GM03348 (cell line): ENCODE results near the gene MBNL2.

Experiments
- DNase-seq: peaks from one replicate; pipeline ENCODE4 v3.0.0; 2012; ENCODE audit warnings: low spot score

Gene MBNL2

GRCh38 chr13:97212004-97212403 is 10.1 kb upstream of the MBNL2 start:
- DNase-seq = no peak

DNA sequence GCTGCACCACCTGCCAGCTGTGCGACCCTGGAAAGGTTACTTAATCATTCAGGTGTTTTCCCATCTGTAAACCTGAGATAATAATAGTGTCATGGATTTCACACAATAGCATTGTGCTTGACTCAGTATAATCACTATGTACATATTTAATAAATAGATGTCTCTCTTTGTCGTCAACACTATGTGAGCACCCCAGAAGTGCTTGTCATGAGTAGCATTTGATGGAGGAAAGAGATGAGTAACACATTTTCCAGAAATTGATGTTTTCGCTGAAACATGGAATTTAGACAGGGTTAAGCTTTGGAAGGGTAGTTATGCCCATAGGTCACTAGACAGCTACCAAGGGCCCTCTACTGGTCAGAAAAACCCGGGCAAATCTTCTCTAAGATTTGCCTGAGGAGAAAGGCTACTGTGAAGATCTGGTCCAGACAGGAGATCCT is 9.5 kb upstream of the MBNL2 start:
- DNase-seq = peak; percentile 66

- DNase-seq = no peak
These were observed 7.2 kb upstream of the MBNL2 start for GRCh38 chr13:97214921-97215320.

GRCh38 chr13:97215325-97215724 is 6.8 kb upstream of the MBNL2 start:
- no peak for DNase-seq

DNA sequence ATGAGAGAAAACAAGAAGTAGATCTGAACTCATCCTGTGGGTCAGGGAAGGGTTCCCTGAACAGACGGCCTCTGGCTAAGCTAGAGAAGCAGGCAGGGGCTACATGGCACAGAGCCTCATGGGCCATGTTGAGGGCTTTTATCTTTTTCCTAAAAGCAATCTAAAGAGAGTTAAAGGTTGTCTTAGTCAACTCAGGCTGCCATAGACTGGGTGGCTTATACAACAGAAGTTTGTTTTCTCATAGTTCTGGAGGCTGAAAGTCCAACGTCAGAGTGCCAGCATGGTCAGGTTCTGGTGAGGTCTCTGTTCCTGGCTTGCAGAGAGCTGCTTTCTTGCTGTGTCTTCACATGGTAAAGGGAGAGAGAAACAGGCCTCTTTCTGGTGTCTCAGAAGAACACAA is 2.9 kb upstream of the MBNL2 start:
- no peak for DNase-seq

GRCh38 chr13:97220151-97220900 is 1.8 kb upstream of the MBNL2 start:
- DNase-seq = no peak

- DNase-seq = no peak
These were observed 1.1 kb upstream of the MBNL2 start for GRCh38 chr13:97221046-97221445.

GRCh38 chr13:97221466-97221865 is 667 bp upstream of the MBNL2 start:
- DNase-seq = no peak

DNA sequence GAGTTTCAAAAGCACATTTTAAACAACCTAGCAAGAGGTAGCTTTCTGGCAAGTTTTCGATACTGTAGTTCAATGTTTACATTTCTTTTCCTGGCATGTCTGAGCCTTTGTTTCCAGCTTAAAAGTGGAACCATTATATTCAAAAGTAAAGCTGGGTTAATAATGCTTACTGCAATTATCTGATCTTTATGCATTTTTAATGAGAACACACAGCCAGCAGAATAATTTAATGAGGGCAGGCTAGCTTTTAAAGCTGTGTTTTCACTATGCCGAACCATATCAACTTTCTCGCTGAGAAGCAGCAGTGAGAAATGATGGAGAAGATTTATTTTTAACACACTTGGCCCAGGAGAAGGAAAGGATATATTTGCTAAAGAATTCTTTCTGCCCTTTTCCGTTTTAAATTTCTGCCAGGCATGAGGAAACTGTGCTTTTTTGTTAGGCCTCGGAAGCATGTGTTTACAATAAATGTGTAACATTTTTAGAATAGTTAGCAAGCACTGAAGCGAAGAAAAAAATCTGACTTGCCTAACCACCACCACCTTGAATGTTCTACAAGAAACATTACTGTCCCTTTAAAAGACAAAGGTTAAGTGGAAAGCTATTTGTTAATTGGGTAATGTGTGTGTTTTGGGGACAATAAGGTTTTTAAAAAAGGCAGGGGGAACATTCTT is 1.0 kb downstream of the MBNL2 start:
- peak; percentile 16 for DNase-seq

- DNase-seq = peak; percentile 69
These were observed 1.8 kb downstream of the MBNL2 start for GRCh38 chr13:97223711-97224541.

DNA sequence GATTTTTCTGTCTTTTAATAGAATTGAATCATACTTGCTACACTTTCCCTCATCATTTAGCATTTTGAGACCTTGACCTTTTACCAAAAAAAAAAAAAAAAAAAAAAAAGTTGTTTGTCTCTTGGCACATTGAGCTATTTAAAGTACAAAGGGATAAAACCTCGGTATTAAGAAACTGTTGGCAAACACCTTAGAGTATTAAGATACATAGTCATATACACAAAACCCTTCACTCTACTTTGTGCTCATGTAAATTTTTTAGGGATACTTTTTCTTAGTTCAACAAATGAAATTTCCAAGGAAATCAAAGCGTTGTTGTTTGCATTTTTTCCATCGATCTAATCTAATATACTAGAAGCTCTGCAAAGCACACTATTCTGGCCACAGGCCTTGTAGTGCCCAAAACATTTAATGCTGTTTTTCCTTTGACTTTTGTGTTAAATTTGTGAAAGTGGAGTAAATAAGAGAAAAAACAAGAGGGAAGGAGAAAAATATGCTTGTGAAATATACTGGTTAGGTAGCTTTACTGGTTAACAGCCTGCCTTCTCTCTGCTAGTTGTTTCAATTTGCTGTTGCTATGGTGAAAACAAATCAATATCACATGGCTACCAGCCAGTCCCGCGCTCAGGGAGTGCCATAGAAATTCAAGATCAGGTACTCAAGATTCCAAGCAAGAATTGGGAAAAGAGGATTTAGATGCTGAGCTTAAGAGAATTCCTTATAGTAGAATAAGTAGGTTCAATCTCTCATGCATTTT is 2.6 kb downstream of the MBNL2 start:
- peak; percentile 23 for DNase-seq

- no peak for DNase-seq
These were observed 3.4 kb downstream of the MBNL2 start for GRCh38 chr13:97225533-97225932.

DNA sequence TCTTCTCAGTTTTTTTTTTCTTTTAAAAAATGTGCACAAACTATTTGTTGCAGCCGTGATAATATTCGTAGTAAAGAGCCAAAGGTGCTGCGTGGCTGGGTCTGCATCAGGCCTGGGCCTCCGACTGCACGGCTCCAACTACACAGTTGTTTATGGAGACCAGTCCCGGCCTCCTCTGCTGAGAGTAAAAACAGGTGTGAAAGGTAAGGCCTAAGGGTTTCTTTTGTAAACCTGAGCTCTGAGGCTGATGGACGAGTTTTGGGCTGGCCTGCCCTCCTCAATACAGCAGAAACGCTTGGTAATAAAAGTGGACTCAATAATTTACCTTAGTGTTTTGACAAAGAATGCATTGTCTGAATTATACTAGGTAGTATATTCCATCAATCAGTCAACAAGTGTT is 3.9 kb downstream of the MBNL2 start:
- no peak for DNase-seq

- DNase-seq = no peak
These were observed 4.9 kb downstream of the MBNL2 start for GRCh38 chr13:97226788-97227627.

DNA sequence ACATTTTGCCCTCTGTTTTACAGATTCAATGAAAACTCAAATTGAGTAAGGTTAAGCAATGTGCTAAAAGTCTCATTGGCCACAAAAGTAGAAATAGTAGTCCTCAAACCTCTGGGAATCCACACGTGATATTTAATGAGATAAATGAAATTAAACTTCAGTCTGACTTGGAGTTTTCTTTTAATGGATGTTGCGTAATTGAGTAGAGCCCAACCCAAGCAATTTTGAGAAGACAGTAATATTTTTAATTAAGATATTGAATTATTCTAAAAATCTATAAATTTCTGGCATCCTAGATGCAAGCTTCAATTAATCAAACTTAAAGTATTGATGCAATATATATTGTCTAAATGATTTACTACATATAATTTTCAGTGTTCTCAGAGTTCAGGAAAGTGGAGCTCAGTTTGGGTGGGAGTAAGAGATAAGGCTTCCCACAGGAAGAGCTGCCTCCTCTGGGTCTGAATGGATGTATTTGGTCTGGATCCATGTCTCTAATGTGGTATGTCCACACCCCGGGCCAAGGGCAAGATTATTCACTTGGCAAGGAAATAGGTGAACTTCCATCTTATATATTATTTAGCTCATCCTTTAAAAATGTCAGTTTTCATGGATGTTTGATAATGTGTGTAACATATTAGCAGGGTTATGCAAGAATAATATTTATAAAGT is 6.9 kb downstream of the MBNL2 start:
- DNase-seq = no peak

- no peak for DNase-seq
These were observed 7.6 kb downstream of the MBNL2 start for GRCh38 chr13:97229699-97230098.

- DNase-seq = no peak
These were observed 9.1 kb downstream of the MBNL2 start for GRCh38 chr13:97231118-97231828.

DNA sequence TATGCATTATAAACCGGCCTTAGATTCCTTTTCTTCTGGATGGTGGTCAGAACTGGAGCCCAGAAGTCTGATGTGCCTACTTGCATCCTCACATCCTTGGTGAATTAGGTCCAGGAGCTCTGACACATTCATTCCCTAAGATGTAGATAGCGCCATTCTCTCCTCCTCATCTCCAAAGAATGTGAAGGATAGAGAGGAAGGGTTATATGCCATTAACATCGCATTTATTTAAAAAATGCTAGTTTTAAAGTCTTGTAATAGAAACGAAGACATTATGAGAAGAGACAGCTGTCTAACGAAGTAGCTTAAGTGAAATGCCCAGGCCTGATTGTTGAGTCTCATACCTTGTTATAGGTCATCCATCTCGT is 9.7 kb downstream of the MBNL2 start:
- DNase-seq = peak; percentile 61

- no peak for DNase-seq
These were observed 11.4 kb downstream of the MBNL2 start for GRCh38 chr13:97233499-97233898.

DNA sequence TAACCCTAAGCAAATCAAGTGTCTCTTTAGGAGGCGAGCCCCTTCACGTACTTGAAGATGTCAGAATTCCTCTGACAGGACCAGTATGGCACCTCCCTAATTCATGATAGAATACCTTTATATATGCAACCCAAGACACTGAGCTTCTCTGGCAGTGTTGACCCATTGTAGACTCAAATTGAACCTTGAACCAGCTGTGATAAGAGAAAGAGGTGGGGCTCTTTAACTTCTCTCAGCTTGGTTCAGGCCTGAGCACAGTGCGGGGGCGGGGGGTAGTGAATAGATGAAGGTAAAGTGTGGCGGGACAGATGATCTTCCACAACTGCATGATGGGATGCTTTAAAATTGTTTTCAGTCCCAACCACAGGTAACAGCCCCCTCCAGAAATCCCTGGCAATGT is 12.1 kb downstream of the MBNL2 start:
- no peak for DNase-seq
